Astrocyte (in vitro differentiated cells and primary cell): ENCODE measurements around the gene FAM53B. TPM values are rescaled to one million over a fixed set of nuclear protein-coding genes. Genes with fewer than 3 reads are reported as not detected.

ENCODE experiments used
- DNase-seq: peaks from one replicate; pipeline ENCODE4 v3.0.0-alpha.2; 2010; ENCODE audit warnings: low read depth
- FAIRE-seq: peaks from 2 replicates; lab custom pipeline; 2011; peaks lifted over from hg19 to GRCh38; lab: Jason Lieb, UNC
- H2AFZ ChIP-seq: 2 replicates; pipeline ENCODE4 v1.6.0; 2012; ENCODE audit warnings: low read depth, low read length, inconsistent platforms
- H3K27ac ChIP-seq: 2 replicates; pipeline ENCODE4 v1.5.1; 2011; ENCODE audit warnings: low read depth, low read length, inconsistent platforms
- H3K27me3 ChIP-seq: 2 replicates; pipeline ENCODE4 v1.6.0; 2011; ENCODE audit warnings: low read length, inconsistent platforms; ENCODE audit not compliant: insufficient read depth
- H3K36me3 ChIP-seq: 2 replicates; pipeline ENCODE4 v1.5.1; 2011; ENCODE audit warnings: low read length, inconsistent platforms; ENCODE audit not compliant: insufficient read depth
- H3K4me1 ChIP-seq: 2 replicates; pipeline ENCODE4 v1.5.1; 2011; ENCODE audit warnings: low read length, inconsistent platforms; ENCODE audit not compliant: insufficient read depth
- H3K4me2 ChIP-seq: 2 replicates; pipeline ENCODE4 v1.6.0; 2012; ENCODE audit warnings: low read length, inconsistent platforms
- H3K4me3 ChIP-seq: 2 replicates; pipeline ENCODE4 v1.5.1; 2011; ENCODE audit warnings: low read depth, mild to moderate bottlenecking, low read length, inconsistent platforms; ENCODE audit not compliant: insufficient read depth
- H3K79me2 ChIP-seq: 2 replicates; pipeline ENCODE4 v1.6.0; 2012; ENCODE audit warnings: mild to moderate bottlenecking, low read length, inconsistent platforms; ENCODE audit not compliant: insufficient read depth
- H3K9ac ChIP-seq: 2 replicates; pipeline ENCODE4 v1.6.0; 2012; ENCODE audit warnings: mild to moderate bottlenecking, low read length, inconsistent platforms
- H3K9me3 ChIP-seq: 2 replicates; pipeline ENCODE4 v1.5.1; 2012; ENCODE audit warnings: low read depth, mild to moderate bottlenecking, low read length, inconsistent platforms; ENCODE audit not compliant: insufficient read depth
- H4K20me1 ChIP-seq: 2 replicates; pipeline ENCODE4 v1.6.0; 2012; ENCODE audit warnings: low read length, inconsistent platforms; ENCODE audit not compliant: insufficient read depth
- H3K27ac Mint-ChIP-seq: one replicate; pipeline ENCODE4 v1.8.0; 2021; ENCODE audit warnings: mild to moderate bottlenecking, mixed read lengths; ENCODE audit not compliant: unreplicated experiment
- H3K27me3 Mint-ChIP-seq: one replicate; pipeline ENCODE4 v1.8.0; 2021; ENCODE audit warnings: low read depth, mixed read lengths; ENCODE audit not compliant: unreplicated experiment
- H3K36me3 Mint-ChIP-seq: one replicate; pipeline ENCODE4 v1.8.0; 2021; ENCODE audit warnings: low read depth, mixed read lengths; ENCODE audit not compliant: unreplicated experiment
- H3K4me1 Mint-ChIP-seq: one replicate; pipeline ENCODE4 v1.8.0; 2021; ENCODE audit warnings: low read depth, mixed read lengths; ENCODE audit not compliant: unreplicated experiment
- H3K4me3 Mint-ChIP-seq: one replicate; pipeline ENCODE4 v1.8.0; 2021; ENCODE audit warnings: mild to moderate bottlenecking, moderate library complexity, mixed read lengths; ENCODE audit not compliant: unreplicated experiment
- H3K9me3 Mint-ChIP-seq: one replicate; pipeline ENCODE4 v1.8.0; 2021; ENCODE audit warnings: mild to moderate bottlenecking, mixed read lengths; ENCODE audit not compliant: unreplicated experiment
- CTCF ChIP-seq: IDR thresholded peaks from 2 replicates; pipeline ENCODE4 v1.5.1; 2011; ENCODE audit warnings: low read depth, mild to moderate bottlenecking, inconsistent platforms, low read length, moderate library complexity; ENCODE audit not compliant: insufficient read depth
- EZH2 ChIP-seq: IDR thresholded peaks from 2 replicates; pipeline ENCODE4 v1.6.1; 2012; ENCODE audit warnings: mild to moderate bottlenecking, low read length, inconsistent platforms; ENCODE audit not compliant: insufficient read depth
- total RNA-seq: library from RNA; stranded (reverse); gene quantifications from 2 replicates; pipeline ENCODE4 v1.2.1, GENCODE V29; 2021

Gene FAM53B
- total RNA-seq, 1 donor from 2014 or later, result 12.9 TPM

- Histone ChIP-seq H3K27ac (no peak overlapping the region), H2AFZ (no peak overlapping the region), H3K36me3 (peaks cover 5% of the 10 kb centered on the region), H3K27me3 (no peaks in the 10 kb centered on the region), H3K9me3 (no peaks in the 10 kb centered on the region), H3K9ac (no peak overlapping the region), H3K4me1 (no peaks in the 10 kb centered on the region), H3K4me2 (no peak overlapping the region), H4K20me1 (peaks cover 43% of the 10 kb centered on the region), H3K4me3 (no peak overlapping the region), H3K79me2 (peaks cover 5% of the 10 kb centered on the region)
- H3K9me3 Mint-ChIP-seq, result no peaks in the 10 kb centered on the region
- TF ChIP-seq EZH2, result no peak
- no peak for TF ChIP-seq CTCF
- H3K4me1 Mint-ChIP-seq, result peaks cover 6% of the 10 kb centered on the region
- H3K36me3 Mint-ChIP-seq, result peaks cover 19% of the 10 kb centered on the region
- H3K27me3 Mint-ChIP-seq, result no peaks in the 10 kb centered on the region
- no peak overlapping the region for H3K4me3 Mint-ChIP-seq
- DNase-seq (no peak), FAIRE-seq (no peak)
- no peak overlapping the region for H3K27ac Mint-ChIP-seq
Measured at GRCh38 chr10:124681626-124682552, 62.3 kb downstream of the FAM53B start.

- H3K27ac Mint-ChIP-seq, result no peak overlapping the region
Measured at GRCh38 chr10:124681091-124681490, 63.1 kb downstream of the FAM53B start.

More at GRCh38 chr10:124681091-124681490, 63.1 kb downstream of the FAM53B start:
- Histone ChIP-seq H3K4me2 (no peak overlapping the region), H3K4me3 (no peak overlapping the region), H3K9ac (no peak overlapping the region), H3K79me2 (peaks cover 8% of the 10 kb centered on the region), H3K4me1 (no peaks in the 10 kb centered on the region), H3K27me3 (no peaks in the 10 kb centered on the region), H3K36me3 (peaks cover 5% of the 10 kb centered on the region), H3K9me3 (no peaks in the 10 kb centered on the region), H2AFZ (no peak overlapping the region), H3K27ac (no peak overlapping the region), H4K20me1 (peaks cover 47% of the 10 kb centered on the region)
- H3K4me3 Mint-ChIP-seq, result no peak overlapping the region
- peaks cover 14% of the 10 kb centered on the region for H3K36me3 Mint-ChIP-seq
- no peaks in the 10 kb centered on the region for H3K27me3 Mint-ChIP-seq
- H3K9me3 Mint-ChIP-seq, result no peaks in the 10 kb centered on the region
- FAIRE-seq (no peak), DNase-seq (no peak)
- TF ChIP-seq EZH2 (no peak), CTCF (no peak)
- H3K4me1 Mint-ChIP-seq, result peaks cover 10% of the 10 kb centered on the region
